HG02938 (cell line): ENCODE measurements around the gene SSTR4.
"Not testable (repeated sequence)": the region's sequence is repeated elsewhere in the genome, so short reads cannot be mapped to it uniquely, and the experiment has no call there.

ENCODE experiments used
- ATAC-seq: cut with Tn5 transposase; IDR thresholded peaks from one replicate; pipeline ENCODE4 v1.9.1; 2021; ENCODE audit warnings: mild to moderate bottlenecking, moderate library complexity; ENCODE audit not compliant: unreplicated experiment

Gene SSTR4

DNA sequence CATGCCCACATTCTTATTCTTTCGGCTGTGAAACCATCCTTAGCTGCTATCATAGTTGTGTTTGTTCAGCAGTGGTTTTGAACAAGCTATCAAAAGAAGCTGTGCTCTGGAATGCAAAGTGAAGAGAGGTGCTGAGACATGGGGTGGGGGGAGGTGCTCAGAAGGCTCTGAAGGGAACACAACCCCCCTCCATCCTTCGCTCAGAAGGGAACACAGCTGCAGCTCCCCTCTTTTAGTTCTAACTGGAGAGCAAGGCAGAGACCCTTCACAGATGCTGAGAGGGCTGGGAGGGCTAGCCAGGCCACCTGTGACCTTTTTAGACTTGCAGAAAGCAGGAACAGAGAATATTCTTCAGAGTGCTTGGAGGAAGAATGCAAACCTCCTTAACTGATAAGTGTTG, 17.6 kb upstream of the SSTR4 start:
- no peak for ATAC-seq

DNA sequence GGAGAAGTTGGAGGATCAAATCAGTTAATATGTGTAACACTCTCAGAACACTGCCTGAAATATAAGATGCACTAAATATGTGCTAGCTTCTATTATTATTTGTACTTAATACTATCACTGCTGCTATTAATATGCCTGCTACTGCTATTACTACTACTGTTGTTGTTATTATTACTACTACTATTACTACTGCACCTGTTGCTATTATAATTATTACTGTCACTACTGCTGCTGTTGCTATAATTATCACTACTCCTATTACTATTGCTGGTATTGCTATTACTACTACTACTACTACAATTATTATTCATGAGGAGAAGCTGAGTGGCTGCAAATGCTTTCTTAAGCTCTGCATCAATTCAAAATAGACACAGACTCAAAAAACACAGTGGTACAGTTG, 16.7 kb upstream of the SSTR4 start:
- ATAC-seq, result no peak

GRCh38 chr20:23018941-23019340, 16.2 kb upstream of the SSTR4 start:
- ATAC-seq, result no peak

DNA sequence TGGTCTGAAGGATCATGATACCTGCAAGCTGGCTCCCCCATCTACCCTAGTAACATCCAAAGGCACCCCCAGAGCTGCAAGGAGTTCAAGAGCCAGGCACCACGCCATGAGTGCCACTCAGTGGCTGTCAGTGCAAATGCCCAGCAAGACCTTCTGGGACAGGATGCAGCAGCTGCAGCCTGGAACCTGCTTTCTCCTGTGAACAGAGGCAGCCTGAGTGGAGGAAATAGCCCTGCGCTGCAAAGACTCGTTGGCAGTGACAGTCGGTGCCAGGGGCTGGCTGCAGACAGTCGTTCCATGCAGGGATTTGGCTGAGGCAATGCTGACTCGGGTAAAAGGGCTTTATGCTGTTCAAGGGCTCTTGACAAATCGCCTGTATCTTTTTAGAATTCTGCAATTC, 15.7 kb upstream of the SSTR4 start:
- no peak for ATAC-seq

DNA sequence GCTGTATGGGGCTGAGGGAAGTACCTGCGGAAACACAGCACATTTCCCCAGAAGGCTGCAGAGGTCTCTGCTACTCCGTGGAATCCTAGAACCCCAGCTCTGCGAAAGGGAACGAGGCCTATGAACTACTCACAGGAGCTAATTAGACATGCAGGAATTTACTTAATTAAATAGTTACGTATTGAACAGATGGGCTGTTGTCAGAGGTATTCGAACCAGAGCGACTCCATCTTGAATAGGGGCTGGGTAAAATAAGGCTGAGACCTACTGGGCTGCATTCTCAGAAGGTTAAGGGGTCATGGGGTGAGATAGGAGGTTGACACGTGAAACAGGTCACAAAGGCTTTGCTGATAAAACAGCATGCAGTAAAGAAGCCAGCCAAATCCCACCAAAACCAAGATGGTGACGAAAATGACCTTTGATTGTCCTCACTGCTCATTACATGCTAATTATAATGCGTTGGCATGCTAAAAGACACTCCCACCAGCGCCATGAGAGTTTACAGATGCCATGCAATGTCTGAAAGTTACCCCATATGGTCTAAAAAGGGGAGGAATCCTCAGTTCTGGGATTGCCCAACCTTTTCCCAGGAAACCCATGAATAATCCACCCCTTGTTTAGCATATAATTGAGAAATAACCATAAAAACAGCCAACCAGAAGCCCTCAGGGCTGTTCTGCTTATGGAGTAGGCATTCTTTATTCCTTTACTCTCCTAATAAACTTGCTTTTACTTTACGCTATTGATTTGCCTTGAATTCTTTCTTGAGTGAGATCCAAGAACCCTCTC, 14.7 kb upstream of the SSTR4 start:
- ATAC-seq, result no peak

- ATAC-seq, result no peak
These were observed 13.6 kb upstream of the SSTR4 start for GRCh38 chr20:23021541-23021940.

- no peak for ATAC-seq
These were observed 13.2 kb upstream of the SSTR4 start for GRCh38 chr20:23021951-23022350.

DNA sequence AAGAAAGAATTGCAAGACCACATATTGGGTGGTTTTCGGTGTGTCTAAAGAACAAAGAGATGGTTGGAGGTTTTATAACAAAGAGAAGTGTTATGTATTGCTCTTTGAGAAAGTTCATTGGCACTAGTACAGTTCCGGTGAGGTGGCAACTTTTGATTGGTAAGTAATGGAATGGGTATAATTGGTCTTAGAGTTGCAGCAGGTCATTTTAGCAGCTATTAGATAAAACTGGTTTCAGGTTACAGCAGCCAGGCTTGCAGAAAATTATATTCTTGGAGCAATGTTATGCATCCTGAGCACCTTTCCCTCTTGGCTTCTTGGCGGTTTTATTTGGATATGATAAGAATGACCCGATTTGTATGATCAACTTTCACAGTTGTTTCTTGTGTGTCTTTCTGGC, 12.3 kb upstream of the SSTR4 start:
- no peak for ATAC-seq

GRCh38 chr20:23023621-23024177, 11.4 kb upstream of the SSTR4 start:
- no peak for ATAC-seq

- ATAC-seq, result no peak
These were observed 10.4 kb upstream of the SSTR4 start for GRCh38 chr20:23024701-23025100.

GRCh38 chr20:23025503-23025902, 9.6 kb upstream of the SSTR4 start:
- ATAC-seq, result not testable (repeated sequence)

- no peak for ATAC-seq
These were observed 7.4 kb upstream of the SSTR4 start for GRCh38 chr20:23027721-23028120.

GRCh38 chr20:23028392-23028791, 6.7 kb upstream of the SSTR4 start:
- ATAC-seq, result no peak

DNA sequence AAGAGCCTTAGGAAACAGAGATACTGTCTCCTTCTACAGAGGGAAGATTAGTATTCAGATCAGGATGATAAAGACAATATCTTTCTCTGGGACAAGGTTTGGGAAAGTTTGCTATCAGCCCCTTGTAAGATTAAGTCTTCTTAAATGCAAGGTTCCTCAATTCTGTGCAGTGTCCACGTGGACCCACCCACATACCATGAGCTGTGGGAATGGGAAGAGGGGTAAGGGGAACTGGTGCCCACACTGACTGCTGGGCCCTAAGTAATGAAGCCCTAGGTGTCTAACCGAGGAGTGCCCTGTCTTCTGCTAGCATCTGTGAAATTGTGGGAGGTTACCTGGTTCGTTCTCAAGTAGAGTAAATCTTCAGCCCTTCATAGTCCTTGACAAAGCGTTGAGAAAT, 5.8 kb upstream of the SSTR4 start:
- no peak for ATAC-seq

DNA sequence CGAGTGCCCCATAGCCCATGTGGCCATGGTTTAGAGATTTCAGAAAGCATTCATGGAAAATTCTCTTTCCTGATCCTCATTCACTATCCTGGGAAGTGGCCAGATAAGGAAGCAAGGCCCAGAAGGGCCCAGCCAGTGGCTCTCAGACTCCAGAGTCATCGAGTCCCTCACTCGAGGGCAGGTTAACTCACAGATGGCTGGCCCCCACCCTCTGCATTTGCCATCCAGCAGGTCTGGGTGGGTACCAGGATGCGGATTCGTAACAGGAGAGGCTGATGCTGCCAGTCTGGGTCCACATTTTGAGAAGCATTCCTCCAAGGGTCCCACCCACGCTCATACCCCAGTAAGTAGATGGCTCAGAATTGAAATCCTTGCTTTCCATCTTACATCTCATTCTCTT, 3.8 kb upstream of the SSTR4 start:
- no peak for ATAC-seq

GRCh38 chr20:23032056-23032749, 2.9 kb upstream of the SSTR4 start:
- ATAC-seq, result no peak

- no peak for ATAC-seq
These were observed 2.4 kb upstream of the SSTR4 start for GRCh38 chr20:23032750-23033078.

GRCh38 chr20:23033918-23034317, 1.2 kb upstream of the SSTR4 start:
- no peak for ATAC-seq

GRCh38 chr20:23035731-23036130, 619 bp downstream of the SSTR4 start:
- no peak for ATAC-seq

DNA sequence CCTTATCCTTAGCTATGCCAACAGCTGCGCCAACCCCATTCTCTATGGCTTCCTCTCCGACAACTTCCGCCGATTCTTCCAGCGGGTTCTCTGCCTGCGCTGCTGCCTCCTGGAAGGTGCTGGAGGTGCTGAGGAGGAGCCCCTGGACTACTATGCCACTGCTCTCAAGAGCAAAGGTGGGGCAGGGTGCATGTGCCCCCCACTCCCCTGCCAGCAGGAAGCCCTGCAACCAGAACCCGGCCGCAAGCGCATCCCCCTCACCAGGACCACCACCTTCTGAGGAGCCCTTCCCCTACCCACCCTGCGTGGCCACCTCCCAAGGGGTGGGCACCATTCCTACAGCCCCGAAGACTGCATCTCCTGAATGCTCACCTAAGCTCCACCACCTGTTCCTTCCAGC, 1.3 kb downstream of the SSTR4 start:
- ATAC-seq, result no peak

GRCh38 chr20:23037017-23037481, 1.9 kb downstream of the SSTR4 start:
- no peak for ATAC-seq

DNA sequence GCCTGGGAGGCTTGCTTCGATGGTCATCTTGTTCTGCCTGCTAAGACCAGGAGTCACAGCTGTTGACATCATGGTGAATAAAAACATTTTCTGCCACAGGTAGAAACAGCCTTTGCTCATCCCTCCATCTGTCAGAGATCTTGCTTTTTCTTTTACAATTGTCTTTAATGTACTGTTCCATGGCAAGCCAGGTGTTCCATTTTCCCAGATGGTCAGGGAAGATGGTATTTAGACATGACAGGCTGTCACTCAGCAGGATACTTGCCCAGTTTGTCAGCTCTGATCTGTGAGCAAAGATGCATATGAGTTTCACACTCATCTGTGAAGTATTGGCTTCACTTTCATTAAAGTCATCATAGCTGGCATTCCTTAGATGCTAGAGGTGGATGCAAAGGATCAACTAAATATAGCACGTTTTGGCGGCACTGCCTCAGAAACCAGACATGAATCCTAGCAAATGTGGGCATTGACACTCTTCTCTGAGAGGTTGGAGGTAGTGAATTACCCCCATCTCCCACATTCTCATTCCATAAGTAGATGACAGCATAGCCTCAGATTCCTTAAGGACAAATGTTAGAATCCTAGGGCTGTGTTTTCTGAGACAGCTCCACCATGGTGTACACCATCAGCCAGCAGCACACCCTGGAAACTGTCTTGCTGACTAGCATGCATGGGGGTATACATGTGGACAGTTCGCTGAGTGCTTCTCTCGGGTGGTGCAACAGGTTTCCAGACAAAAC, 4.2 kb downstream of the SSTR4 start:
- no peak for ATAC-seq
